Neural crest cell (in vitro differentiated cells): ENCODE data around the gene NTM. TPM values are rescaled to one million over a fixed set of nuclear protein-coding genes. Genes with fewer than 3 reads are reported as not detected.

Experiments
- DNase-seq: peaks from one replicate; pipeline ENCODE4 v3.0.0; 2021; ENCODE audit warnings: low read depth, mixed read lengths, low spot score
- H3K27ac Mint-ChIP-seq: one replicate; pipeline ENCODE4 v1.8.0; 2021; ENCODE audit warnings: mild to moderate bottlenecking, mixed read lengths; ENCODE audit not compliant: unreplicated experiment
- H3K27me3 Mint-ChIP-seq: 2 replicates; pipeline ENCODE4 v1.8.0; 2021; ENCODE audit warnings: low read depth, mild to moderate bottlenecking, mixed read lengths
- H3K36me3 Mint-ChIP-seq: 2 replicates; pipeline ENCODE4 v1.8.0; 2021; ENCODE audit warnings: low read depth, mild to moderate bottlenecking, mixed read lengths
- H3K4me1 Mint-ChIP-seq: 2 replicates; pipeline ENCODE4 v1.8.0; 2021; ENCODE audit warnings: mixed read lengths
- H3K4me3 Mint-ChIP-seq: one replicate; pipeline ENCODE4 v1.8.0; 2021; ENCODE audit warnings: mild to moderate bottlenecking, mixed read lengths
- H3K9me3 Mint-ChIP-seq: 2 replicates; pipeline ENCODE4 v1.8.0; 2021; ENCODE audit warnings: mixed read lengths
- CTCF ChIP-seq: fragments of 200-600 bp; sonication (generic); conservative IDR thresholded peaks from 2 replicates; pipeline ENCODE4 v1.5.0; 2021; ENCODE audit warnings: antibody characterized with exemption, mild to moderate bottlenecking
- total RNA-seq: library from RNA; stranded (reverse); gene quantifications from 2 replicates; pipeline ENCODE4 v1.2.1, GENCODE V29; 2021

NTM gene
- total RNA-seq, 1 donor from 2014 or later: 11.3 TPM

DNA sequence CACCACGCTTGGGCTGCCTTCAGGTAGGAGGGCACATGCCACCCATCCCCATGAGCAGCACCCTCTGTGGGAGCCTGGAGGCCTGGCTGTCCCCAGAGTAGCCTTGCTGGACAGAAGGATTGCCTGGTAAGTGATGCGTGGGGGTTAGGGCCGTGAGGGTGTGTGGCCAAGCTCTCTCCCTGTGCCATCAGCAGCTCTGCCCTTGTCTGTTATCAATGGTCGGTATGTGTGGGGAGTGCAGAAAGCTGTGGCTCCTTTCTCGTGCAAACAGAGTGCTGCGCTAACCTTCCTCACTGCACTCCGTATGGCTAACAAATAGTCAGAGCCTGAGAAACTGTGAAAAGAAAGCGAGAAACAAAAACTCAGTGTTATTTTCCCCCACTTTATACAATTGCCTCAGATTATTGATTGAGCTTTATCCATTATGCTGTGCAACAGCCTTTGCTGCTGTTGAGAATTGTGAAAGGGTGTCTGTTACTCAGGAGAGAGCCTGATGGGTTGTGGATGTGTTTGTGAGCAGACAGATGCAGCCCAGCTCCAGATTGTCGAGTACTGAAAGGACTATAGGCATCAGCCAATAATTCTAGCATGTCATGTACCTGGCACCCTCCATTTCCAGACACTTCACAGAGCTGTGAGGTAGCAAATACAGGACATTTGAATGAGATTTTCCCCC lies 432.2 kb downstream of the NTM start:
- Mint-ChIP-seq H3K36me3 (no peaks in the 10 kb centered on the region), H3K4me1 (peaks cover 43% of the 10 kb centered on the region), H3K27me3 (no peaks in the 10 kb centered on the region), H3K27ac (peak overlapping the region; percentile 31), H3K9me3 (no peaks in the 10 kb centered on the region), H3K4me3 (peak overlapping the region; percentile 8)
- TF ChIP-seq CTCF: no peak
- DNase-seq: no peak

DNA sequence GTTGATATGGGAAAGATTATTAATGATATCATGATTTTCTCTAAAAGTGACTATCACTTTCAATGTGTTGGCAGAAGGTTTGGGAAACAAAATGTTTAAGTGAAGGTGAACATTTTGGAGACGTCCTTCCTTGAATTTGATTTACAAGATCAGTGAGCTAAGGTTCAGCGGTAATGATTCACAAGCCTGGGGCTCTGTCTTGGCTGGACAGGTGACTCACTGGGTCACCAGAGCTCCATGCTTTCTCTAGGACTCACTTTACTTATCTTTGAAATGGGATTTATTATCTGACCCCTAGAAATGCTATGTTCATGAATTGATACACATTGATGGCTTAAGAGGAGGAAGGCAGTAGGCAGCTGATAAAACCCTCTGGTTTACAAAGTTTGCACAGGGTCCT lies 437.5 kb downstream of the NTM start:
- Mint-ChIP-seq H3K27me3 (no peaks in the 10 kb centered on the region), H3K4me1 (peaks cover 30% of the 10 kb centered on the region), H3K27ac (no peak overlapping the region), H3K36me3 (no peaks in the 10 kb centered on the region), H3K4me3 (no peak overlapping the region), H3K9me3 (peaks cover under 1% of the 10 kb centered on the region)
- DNase-seq: no peak
- TF ChIP-seq CTCF: no peak

- DNase-seq: no peak
- Mint-ChIP-seq H3K4me1 (peaks cover 27% of the 10 kb centered on the region), H3K36me3 (no peaks in the 10 kb centered on the region), H3K27ac (no peak overlapping the region), H3K9me3 (peaks cover 2% of the 10 kb centered on the region), H3K4me3 (no peak overlapping the region), H3K27me3 (no peaks in the 10 kb centered on the region)
- no peak for TF ChIP-seq CTCF
Measured at GRCh38 chr11:131808470-131808869, 438.1 kb downstream of the NTM start.

GRCh38 chr11:131809203-131809918 lies 438.9 kb downstream of the NTM start:
- Mint-ChIP-seq H3K4me3 (no peak overlapping the region), H3K4me1 (peaks cover 18% of the 10 kb centered on the region), H3K27me3 (no peaks in the 10 kb centered on the region), H3K36me3 (no peaks in the 10 kb centered on the region), H3K27ac (no peak overlapping the region), H3K9me3 (peaks cover 2% of the 10 kb centered on the region)
- DNase-seq: no peak
- TF ChIP-seq CTCF: no peak

DNA sequence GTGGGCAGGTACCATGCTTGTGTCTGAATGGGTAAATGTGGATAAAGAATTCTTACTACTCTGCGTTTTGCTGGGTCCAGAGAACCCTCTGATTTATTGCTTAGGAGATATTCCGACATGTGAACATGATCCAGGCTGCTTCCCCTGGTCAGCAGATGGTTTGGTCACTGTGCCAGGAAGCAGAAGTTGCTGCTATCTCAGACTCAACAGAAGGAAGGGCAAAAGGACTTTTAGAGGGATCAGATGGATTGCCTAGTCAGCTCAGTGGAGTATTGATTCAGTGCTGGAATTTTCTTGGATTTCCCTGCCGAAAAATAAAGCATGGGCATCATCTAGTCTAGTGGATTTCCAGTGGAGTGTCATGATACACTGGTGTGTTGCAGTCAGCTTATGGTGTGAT lies 440.1 kb downstream of the NTM start:
- no peaks in the 10 kb centered on the region for H3K36me3 Mint-ChIP-seq
- H3K4me3 Mint-ChIP-seq: no peak overlapping the region
- peaks cover 2% of the 10 kb centered on the region for H3K9me3 Mint-ChIP-seq
- no peak for TF ChIP-seq CTCF
- H3K4me1 Mint-ChIP-seq: peaks cover 14% of the 10 kb centered on the region
- DNase-seq: no peak
- no peaks in the 10 kb centered on the region for H3K27me3 Mint-ChIP-seq
- no peak overlapping the region for H3K27ac Mint-ChIP-seq
